Choroid plexus epithelial cell (primary cell): ENCODE results near the gene BTBD17.

Experiments
- DNase-seq: peaks from one replicate; pipeline ENCODE4 v3.0.0-alpha.2; 2010; ENCODE audit warnings: low read depth
- H3K4me3 ChIP-seq: 2 replicates; pipeline ENCODE4 v1.5.1; 2011; ENCODE audit warnings: low read depth, mild to moderate bottlenecking, control low read depth, low read length, moderate library complexity
- TF ChIP-seq, protein P1 (sequence below): conservative IDR thresholded peaks from 2 replicates; pipeline ENCODE4 v1.5.1; 2011; ENCODE audit warnings: low read depth, mild to moderate bottlenecking, control low read depth, inconsistent platforms, low read length, moderate library complexity

Gene BTBD17

DNA sequence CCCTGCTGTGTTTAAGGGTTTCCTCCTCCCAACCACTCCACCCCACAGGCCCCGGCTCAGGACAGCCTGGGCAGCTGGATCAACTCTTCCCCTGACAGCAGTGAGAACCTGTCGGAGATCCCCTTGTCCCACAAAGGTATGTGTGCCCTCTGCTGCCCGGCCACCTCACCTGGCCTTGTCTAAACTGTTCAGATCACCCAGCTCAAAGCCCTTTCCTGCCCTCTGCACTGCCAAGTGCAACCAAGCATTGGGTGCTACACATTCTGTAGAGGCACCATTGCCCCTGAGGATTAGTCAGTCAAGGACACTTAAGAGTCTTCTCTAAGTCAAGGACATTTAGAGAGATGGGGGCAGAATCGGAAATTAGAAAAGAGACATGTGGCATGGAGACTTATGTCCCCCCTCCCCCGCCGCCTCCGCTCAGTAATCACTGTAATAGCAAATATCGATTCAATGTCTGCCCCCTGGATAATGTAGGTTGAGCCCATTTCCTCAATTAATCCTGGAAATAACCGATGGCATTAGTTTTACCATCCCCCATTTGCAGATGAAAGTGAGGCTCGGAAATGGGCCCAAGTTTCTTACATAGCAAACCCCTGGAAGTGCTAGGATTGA, 8.1 kb downstream of the BTBD17 start:
- no peak for DNase-seq
- H3K4me3 ChIP-seq = no peak overlapping the region
- TF ChIP-seq, protein P1, sequence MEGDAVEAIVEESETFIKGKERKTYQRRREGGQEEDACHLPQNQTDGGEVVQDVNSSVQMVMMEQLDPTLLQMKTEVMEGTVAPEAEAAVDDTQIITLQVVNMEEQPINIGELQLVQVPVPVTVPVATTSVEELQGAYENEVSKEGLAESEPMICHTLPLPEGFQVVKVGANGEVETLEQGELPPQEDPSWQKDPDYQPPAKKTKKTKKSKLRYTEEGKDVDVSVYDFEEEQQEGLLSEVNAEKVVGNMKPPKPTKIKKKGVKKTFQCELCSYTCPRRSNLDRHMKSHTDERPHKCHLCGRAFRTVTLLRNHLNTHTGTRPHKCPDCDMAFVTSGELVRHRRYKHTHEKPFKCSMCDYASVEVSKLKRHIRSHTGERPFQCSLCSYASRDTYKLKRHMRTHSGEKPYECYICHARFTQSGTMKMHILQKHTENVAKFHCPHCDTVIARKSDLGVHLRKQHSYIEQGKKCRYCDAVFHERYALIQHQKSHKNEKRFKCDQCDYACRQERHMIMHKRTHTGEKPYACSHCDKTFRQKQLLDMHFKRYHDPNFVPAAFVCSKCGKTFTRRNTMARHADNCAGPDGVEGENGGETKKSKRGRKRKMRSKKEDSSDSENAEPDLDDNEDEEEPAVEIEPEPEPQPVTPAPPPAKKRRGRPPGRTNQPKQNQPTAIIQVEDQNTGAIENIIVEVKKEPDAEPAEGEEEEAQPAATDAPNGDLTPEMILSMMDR = no peak

DNA sequence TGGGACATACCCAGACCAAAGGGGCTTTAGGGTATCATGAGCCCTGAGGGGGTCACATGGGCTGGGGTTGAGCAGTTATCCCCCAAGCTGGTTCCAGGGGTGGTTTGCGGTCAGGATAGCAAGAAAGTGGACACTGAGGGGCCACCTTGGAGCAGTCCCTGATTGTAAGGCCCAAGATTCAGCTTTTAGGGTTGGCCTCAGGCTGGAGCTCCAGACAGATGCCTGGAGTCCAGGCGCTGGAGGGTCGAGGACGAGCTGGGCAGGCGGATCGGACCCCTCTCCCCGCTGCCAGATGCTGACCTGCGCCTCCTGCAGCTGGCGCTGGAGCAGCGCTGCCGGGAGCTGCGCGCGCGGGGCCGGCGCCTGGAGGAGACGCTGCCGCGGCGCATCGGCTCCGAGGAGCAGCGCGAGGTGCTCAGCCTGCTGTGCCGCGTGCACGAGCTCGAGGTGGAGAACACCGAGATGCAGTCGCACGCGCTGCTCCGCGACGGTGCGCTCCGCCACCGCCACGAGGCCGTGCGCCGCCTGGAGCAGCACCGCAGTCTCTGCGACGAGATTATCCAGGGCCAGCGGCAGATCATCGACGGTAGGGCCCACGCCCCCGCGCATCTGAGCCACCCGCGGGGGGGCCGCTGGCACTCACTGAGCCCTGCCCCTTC, 10.0 kb downstream of the BTBD17 start:
- H3K4me3 ChIP-seq = no peak overlapping the region
- DNase-seq = no peak
- TF ChIP-seq, protein P1 = no peak

DNA sequence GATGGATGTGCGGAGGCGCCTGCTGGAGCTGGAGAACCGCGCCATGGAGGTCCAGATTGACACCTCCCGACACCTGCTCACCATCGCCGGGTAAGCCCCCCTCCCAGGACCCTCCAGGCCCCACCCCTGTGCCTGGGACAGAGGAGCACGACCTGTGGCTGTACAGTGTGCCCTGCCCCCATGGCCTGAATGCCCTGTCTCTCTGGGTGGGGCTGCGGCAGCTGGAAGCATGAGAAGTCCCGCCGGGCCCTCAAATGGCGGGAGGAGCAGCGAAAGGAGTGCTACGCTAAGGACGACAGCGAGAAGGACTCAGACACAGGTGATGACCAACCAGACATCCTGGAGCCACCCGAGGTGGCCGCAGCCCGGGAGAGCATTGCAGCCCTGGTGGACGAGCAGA, 11.2 kb downstream of the BTBD17 start:
- DNase-seq = no peak

DNA sequence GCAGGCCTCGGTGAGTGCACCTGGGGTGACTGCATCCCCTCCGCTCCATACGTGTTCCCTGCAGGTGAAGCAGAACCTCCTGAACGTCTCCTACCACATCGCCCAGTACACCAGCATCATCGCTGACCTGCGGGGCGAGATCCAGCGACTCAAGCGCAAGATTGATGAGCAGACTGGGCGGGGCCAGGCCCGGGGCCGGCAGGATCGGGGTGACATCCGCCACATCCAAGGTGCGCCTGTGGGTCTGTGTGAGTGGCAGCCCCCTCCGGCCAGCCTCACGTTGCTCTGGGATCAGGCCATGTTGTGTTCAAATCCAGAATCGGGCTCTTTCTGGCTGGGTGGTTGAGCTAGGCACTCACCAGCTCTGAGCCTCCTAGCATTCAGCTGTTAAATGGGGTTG, 12.5 kb downstream of the BTBD17 start:
- H3K4me3 ChIP-seq = no peak overlapping the region
- TF ChIP-seq, protein P1 = no peak
- no peak for DNase-seq

More for the DNA sequence above, 11.2 kb downstream of the BTBD17 start:
- TF ChIP-seq, protein P1 = no peak
- H3K4me3 ChIP-seq = no peak overlapping the region

DNA sequence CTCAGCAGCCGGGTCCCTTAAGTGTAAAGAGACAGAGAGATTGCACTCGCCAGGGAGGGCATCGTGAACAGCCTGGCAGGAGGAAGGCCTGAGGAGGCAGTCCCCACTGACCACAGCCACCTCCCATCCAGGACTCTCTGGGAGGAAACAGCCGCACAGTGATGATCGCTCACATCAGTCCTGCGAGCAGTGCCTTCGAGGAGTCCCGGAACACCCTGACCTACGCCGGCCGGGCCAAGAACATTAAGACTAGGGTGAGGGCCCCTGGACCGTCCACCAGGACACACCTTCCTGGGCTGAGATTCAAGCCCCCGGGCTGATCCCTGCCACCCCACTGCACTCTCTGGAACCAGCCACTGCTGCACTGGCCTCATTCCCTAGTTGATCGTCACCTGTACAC, 14.0 kb downstream of the BTBD17 start:
- DNase-seq = no peak
- TF ChIP-seq, protein P1 = no peak
- H3K4me3 ChIP-seq = no peak overlapping the region

DNA sequence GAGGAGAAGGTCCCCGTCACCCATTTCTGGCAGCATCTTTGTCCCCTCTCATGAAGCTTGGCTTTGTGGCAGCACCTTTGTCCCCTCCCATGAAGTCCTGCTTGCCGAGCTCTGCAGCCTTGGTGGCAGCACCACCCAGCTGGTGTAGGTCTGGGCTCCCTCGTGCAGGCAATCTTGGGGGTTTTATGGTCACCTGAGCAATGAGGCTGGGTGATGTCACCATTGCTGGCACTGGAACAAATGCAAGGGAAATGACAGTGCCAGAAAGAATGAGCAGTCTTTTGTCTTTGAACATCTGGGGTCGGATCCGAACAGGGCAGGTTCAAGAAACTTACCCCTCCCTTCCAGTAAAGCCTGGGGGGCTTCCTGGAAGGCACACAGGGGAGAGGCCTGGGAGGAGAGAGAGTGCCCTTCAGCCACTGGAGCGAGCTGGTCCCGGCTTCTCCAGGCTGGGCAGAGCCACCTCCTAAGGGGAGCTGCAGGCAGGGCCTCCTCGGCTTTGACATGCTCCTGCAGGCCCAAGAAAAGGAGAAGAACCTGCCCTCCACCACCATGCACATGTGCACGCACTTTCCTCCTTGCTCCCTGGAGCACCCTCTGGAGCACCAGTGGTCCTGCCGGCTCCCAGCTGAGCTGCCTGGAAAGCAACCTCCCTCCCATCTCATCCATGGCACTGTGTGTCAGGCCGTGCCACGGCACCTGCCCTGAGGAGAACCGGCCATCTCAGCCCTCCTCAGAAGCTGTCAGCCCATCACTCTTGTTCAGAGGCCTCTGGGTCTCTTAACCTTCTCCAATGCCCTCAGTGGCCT, 16.0 kb downstream of the BTBD17 start:
- DNase-seq = no peak
- TF ChIP-seq, protein P1 = no peak
- H3K4me3 ChIP-seq = no peak overlapping the region
